Ovary (tissue), 9 donors: ENCODE results near the gene MEMO1. TPM values are rescaled to one million over a fixed set of nuclear protein-coding genes. Genes with fewer than 3 reads are reported as not detected.
"Not testable (repeated sequence)": the region's sequence is repeated elsewhere in the genome, so short reads cannot be mapped to it uniquely, and the experiment has no call there.

Experiments used
- DNase-seq, 5 donors: peaks; one replicate each; pipeline ENCODE4 v3.0.0-alpha.2; 2019 to 2020
- H3K27ac ChIP-seq, 2 donors: fragments of 200-600 bp; one replicate each; pipeline versions ENCODE4 v1.5.1 to v1.8.0; 2019 to 2022
- H3K27me3 ChIP-seq: fragments of 200-600 bp; one replicate; pipeline ENCODE4 v1.8.0; 2022
- H3K36me3 ChIP-seq: fragments of 200-600 bp; sonication (generic); one replicate; pipeline ENCODE4 v1.5.1; 2019
- H3K4me1 ChIP-seq: one replicate; pipeline ENCODE4 v1.8.1; 2013; ENCODE audit warnings: mild to moderate bottlenecking, moderate library complexity; ENCODE audit not compliant: insufficient read depth
- H3K4me3 ChIP-seq: fragments of 200-600 bp; sonication (generic); one replicate; pipeline ENCODE4 v1.5.1; 2017
- H3K9me3 ChIP-seq, 2 donors: fragments of 200-600 bp in 1 of 2; sonication (generic) in 1 of 2; one replicate each; pipeline versions ENCODE4 v1.5.1 to v1.8.1; 2013 to 2019; ENCODE audit warnings: mild to moderate bottlenecking in 1 of 2, moderate library complexity in 1 of 2
- EP300 ChIP-seq: sonication (generic); formaldehyde crosslinking; IDR thresholded peaks from one replicate; pipeline ENCODE4 v1.6.1; 2017; ENCODE audit warnings: antibody characterized with exemption
- POLR2A ChIP-seq: fragments of 450-650 bp; IDR thresholded peaks from one replicate; pipeline ENCODE4 v1.6.1; 2017; ENCODE audit warnings: antibody characterized with exemption, mild to moderate bottlenecking, moderate library complexity
- WGBS, 3 donors: extraction: QIAGEN DNeasy Blood & Tissue Kit in 1 of 3; methylation state at CpG; one replicate each; pipeline versions ENCODE4 v1.1.5 to v1.1.7; 2013 to 2017; 5-methylcytosine and 5-hydroxymethylcytosine counted together
- intact Hi-C, 4 donors: fragments of 100-400 bp; cut with DNase I; formaldehyde crosslinking; loops; one replicate each; pipeline versions ENCODE4 v1.11.0 to v1.15.1; 2022 to 2023
- polyA plus RNA-seq, 2 donors: library from polyadenylated mRNA; stranded (reverse); fragments of 200-250 nt in 1 of 2; fragments of 350-450 nt in 1 of 2; fragmentation: Illumina TruSeq in 1 of 2; extraction: RNeasy Lipid Tissue Mini Kit (QIAGEN cat#74804) in 1 of 2; gene quantifications; one replicate each; pipeline ENCODE4 v1.2.3, GENCODE V29; 2013 to 2014
- total RNA-seq, 7 donors: library from RNA; depleted of rRNA in 2 of 7; stranded (reverse); fragments of >200 nt in 2 of 7; fragmentation: NEBNext Ultra II Directional in 3 of 7; extraction: Animal tissue kit (Norgen Biotek cat#: 25700) in 3 of 7; gene quantifications; one replicate each; pipeline versions ENCODE4 v1.1.0 to v1.2.4, GENCODE V29; 2016 to 2023
- TF ChIP-seq, protein P1 (sequence below), 3 donors: fragments of 450-650 bp in 2 of 3; fragments of 200-600 bp in 1 of 3; IDR thresholded peaks; one replicate each; pipeline versions ENCODE4 v1.5.1 to v1.8.0; 2016 to 2022; ENCODE audit warnings: antibody characterized with exemption in 3 of 3, mild to moderate bottlenecking in 1 of 3
- donor health status: DM: no; HTN: no; CAD: no; lungs with moderate emphysema.
- donor health status: DM: no; HTN: no; CAD: no.
- donor health status: Bipolar disorder and iron deficiency.
- donor health status: DM: yes; HTN: yes; CAD: no.
- donor health status: DM: no; HTN: no; CAD: no.
- donor health status: DM: yes; HTN: yes; CAD: no.

Gene MEMO1
- total and polyA plus RNA-seq, 9 donors = 19.0 to 41.3 (median 28.9) TPM

DNA sequence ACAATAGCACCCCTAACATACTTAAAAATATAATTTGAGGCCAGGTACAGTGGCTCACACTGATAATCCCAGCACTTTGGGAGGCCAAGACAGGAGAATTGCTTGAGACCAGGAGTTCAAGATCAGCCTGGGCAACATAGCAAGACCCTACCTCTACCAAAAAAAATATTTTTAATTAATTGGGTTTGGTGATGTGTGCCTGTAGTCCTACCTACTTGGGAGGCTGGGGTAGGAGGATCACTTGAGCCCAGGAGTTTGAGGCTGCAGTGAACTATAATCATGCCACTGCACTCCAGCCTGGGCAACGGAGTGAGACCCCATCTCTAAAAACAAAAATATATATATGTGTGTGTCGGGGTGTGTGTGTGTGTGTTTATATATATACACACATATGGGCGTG lies 91.3 kb downstream of the MEMO1 start:
- no peaks in the 10 kb centered on the region for H3K27me3 ChIP-seq
- TF ChIP-seq POLR2A = no peak
- TF ChIP-seq, protein P1, sequence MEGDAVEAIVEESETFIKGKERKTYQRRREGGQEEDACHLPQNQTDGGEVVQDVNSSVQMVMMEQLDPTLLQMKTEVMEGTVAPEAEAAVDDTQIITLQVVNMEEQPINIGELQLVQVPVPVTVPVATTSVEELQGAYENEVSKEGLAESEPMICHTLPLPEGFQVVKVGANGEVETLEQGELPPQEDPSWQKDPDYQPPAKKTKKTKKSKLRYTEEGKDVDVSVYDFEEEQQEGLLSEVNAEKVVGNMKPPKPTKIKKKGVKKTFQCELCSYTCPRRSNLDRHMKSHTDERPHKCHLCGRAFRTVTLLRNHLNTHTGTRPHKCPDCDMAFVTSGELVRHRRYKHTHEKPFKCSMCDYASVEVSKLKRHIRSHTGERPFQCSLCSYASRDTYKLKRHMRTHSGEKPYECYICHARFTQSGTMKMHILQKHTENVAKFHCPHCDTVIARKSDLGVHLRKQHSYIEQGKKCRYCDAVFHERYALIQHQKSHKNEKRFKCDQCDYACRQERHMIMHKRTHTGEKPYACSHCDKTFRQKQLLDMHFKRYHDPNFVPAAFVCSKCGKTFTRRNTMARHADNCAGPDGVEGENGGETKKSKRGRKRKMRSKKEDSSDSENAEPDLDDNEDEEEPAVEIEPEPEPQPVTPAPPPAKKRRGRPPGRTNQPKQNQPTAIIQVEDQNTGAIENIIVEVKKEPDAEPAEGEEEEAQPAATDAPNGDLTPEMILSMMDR (IDR thresholded peaks at IDR 0.05) = no peak
- TF ChIP-seq EP300 = no peak
- no peak overlapping the region for H3K27ac ChIP-seq
- DNase-seq = no peak
- intact Hi-C loops = no loop called here
- WGBS, 3 donors = 95 to 98% (median 96%) methylated on average over 3 of the region's 3 CpGs
- H3K36me3 ChIP-seq = no peaks in the 10 kb centered on the region
- no peaks in the 10 kb centered on the region for H3K9me3 ChIP-seq
- no peak overlapping the region for H3K4me3 ChIP-seq
- H3K4me1 ChIP-seq = no peaks in the 10 kb centered on the region

DNA sequence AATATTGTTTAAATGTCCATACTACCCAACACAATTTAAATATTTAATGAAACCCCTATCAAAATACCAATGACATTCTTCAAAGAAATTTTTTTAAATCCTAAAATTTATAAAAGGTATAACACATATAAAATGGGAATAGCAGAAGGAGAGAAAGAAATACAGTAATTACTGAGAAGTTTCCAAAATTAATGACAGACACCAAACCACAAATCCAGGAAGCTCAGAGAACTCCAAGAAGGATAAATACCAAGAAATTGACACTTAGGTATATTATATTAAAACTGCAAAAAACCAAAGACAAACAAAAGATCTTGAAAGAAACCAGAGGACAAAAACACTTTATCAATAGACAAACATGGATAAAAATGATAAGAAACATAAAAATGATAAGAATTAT lies 101.1 kb downstream of the MEMO1 start:
- intact Hi-C loops = no loop called here
- no peaks in the 10 kb centered on the region for H3K27me3 ChIP-seq
- H3K36me3 ChIP-seq = no peaks in the 10 kb centered on the region
- no peaks in the 10 kb centered on the region for H3K9me3 ChIP-seq
- no peaks in the 10 kb centered on the region for H3K4me1 ChIP-seq
- DNase-seq = no peak
- no peak overlapping the region for H3K4me3 ChIP-seq
- H3K27ac ChIP-seq = no peak overlapping the region
- TF ChIP-seq EP300 = no peak
- no peak for TF ChIP-seq POLR2A
- TF ChIP-seq, protein P1 (IDR thresholded peaks at IDR 0.05) = no peak

DNA sequence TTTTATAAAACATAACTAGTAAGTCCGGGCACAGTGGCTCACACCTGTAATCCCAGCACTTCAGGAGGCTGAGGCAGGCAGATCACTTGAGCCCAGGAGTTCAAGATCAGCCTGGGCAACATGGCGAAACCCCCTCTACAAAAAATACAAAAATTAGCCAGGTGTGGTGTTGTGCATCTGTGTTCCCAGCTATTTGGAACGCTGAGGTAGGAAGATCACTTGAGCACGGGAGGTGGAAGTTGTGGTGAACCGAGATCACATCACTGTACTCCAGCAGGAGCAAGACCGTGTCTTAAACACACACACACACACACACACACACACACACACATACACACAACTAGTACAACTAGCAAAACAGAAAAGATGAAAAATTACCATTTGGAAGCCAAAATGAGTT lies 103.3 kb downstream of the MEMO1 start:
- DNase-seq, H3K36me3 ChIP-seq, intact Hi-C loops, H3K27ac ChIP-seq, H3K4me1 ChIP-seq, H3K27me3 ChIP-seq, H3K4me3 ChIP-seq, H3K9me3 ChIP-seq: not testable (repeated sequence)
- WGBS, 3 donors = 85 to 89% (median 85%) methylated on average over 6 of the region's 6 CpGs

DNA sequence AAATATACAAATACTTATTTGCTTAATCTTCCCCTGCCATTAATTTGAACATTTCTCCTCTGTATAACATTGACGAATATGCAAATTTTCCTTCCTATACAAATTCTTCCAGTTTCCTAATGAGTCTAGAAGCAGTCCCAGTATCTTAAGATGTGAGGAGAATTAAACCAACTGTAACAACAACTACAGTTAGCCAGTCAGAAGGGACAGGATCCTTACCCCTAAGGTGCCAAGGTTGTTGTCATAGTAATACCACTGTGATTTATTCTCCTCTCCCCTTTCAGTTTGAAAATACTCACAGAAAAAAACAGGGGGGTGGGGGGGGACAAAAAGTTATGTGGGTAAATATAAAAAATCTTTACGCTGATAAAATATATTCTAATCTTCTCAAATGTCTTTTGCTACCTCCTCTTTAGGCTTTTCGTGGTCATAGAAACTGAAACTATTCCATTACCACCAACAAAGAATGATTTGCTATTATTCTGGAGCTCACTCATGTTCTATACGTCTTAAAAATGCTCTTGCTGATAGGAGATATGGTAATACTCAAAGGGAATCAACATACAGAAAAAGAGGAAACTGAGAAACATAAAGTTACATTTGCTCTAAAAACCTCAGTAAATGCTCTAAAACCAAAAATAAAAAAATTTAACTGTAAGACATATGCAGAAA lies 107.6 kb downstream of the MEMO1 start:
- Histone ChIP-seq H3K27ac (no peak overlapping the region), H3K36me3 (no peaks in the 10 kb centered on the region), H3K4me1 (no peaks in the 10 kb centered on the region), H3K9me3 (no peaks in the 10 kb centered on the region), H3K4me3 (no peak overlapping the region), H3K27me3 (no peaks in the 10 kb centered on the region)
- TF ChIP-seq POLR2A (no peak), EP300 (no peak)
- TF ChIP-seq, protein P1 (IDR thresholded peaks at IDR 0.05) = no peak
- intact Hi-C loops = no loop called here
- no peak for DNase-seq
- WGBS, 3 donors = 69 to 77% (median 74%) methylated on average over 4 of the region's 4 CpGs

DNA sequence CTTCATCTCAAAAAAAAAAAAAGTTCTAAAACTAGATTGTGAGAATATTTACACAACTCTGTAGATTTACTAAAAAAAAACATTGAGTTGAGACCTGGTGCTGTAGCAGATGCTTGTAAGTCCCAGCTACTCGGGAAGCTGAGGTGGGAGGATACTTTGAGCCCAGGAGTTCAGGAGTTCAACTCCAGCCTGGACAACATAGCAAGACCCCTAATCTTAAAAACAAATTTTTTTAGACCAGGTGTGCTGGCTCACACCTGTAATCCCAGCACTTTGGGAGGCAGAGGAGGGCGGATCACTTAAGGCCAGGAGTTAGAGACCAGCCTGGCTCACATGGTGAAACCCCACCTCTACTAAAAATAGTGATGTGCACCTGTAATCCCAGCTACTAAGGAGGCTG lies 108.9 kb downstream of the MEMO1 start:
- 88 to 92% (median 92%) methylated on average over 2 of the region's 2 CpGs for WGBS, 3 donors
- H3K36me3 ChIP-seq = no peaks in the 10 kb centered on the region
- TF ChIP-seq, protein P1 (IDR thresholded peaks at IDR 0.05) = no peak
- TF ChIP-seq EP300 (no peak), POLR2A (no peak)

DNA sequence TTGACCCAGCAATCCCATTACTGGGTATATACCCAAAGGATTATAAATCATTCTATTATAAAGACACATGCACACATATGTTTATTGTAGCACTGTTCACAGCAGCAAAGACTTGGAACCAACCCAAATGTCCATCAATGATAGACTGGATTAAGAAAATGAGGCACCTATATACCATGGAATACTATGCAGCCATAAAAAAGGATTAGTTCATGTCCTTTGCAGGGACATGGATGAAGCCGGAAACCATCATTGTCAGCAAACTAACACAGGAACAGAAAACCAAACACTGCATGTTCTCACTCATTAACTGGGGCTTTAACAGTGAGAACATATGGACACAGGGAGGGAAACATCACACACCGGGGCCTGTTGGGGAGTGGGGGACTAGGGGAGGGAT lies 110.7 kb downstream of the MEMO1 start:
- H3K4me1 ChIP-seq, H3K27me3 ChIP-seq, DNase-seq, H3K9me3 ChIP-seq, intact Hi-C loops, H3K4me3 ChIP-seq, H3K36me3 ChIP-seq, H3K27ac ChIP-seq: not testable (repeated sequence)
- 96 to 97% (median 96%) methylated on average over 2 of the region's 2 CpGs for WGBS, 3 donors

More for the DNA sequence above, 108.9 kb downstream of the MEMO1 start:
- Histone ChIP-seq H3K9me3 (no peaks in the 10 kb centered on the region), H3K27ac (no peak overlapping the region), H3K4me3 (no peak overlapping the region), H3K4me1 (no peaks in the 10 kb centered on the region), H3K27me3 (no peaks in the 10 kb centered on the region)
- no peak for DNase-seq
- intact Hi-C loops = no loop called here

DNA sequence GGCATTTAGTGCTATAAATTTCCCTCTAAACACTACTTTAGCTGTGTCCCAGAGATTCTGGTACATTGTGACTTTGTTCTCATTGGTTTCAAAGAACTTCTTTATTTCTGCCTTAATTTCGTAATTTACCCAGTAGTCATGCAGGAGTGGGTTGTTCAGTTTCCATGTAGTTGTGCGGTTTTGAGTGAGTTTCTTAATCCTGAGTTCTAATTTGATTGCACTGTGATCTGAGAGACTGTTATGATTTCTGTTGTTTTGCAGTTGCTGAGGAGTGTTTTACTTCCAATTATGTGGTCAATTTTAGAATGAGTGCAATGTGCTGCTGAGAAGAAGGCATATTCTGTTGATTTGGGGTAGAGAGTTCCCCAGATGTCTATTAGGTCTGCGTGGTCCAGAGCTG lies 112.5 kb downstream of the MEMO1 start:
- intact Hi-C loops = not testable (repeated sequence)
- WGBS, 3 donors = 92 to 99% (median 98%) methylated on average over 3 of the region's 3 CpGs

DNA sequence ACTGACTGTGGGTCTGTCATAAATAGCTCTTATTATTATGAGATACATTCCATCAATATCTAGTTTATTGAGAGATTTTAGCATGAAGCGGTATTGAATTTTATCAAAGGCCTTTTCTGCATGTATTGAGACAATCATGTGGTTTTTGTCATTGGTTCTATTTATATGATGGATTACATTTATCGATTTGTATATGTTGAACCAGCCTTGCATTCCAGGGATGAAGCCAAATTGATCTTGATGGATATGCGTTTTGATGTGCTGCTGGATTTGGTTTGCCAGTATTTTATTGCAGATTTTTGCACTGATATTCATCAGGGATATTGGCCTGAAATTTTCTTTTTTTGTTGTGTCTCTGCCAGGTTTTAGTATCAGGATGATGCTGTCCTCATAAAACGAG lies 113.5 kb downstream of the MEMO1 start:
- 96 to 98% (median 97%) methylated on average over 4 of the region's 4 CpGs for WGBS, 3 donors
- intact Hi-C loops, H3K4me3 ChIP-seq, H3K4me1 ChIP-seq, H3K27me3 ChIP-seq, H3K36me3 ChIP-seq, DNase-seq, H3K9me3 ChIP-seq, H3K27ac ChIP-seq: not testable (repeated sequence)

More for the DNA sequence above, 112.5 kb downstream of the MEMO1 start:
- H3K9me3 ChIP-seq, H3K27me3 ChIP-seq, DNase-seq, H3K4me3 ChIP-seq, H3K4me1 ChIP-seq, H3K36me3 ChIP-seq, H3K27ac ChIP-seq: not testable (repeated sequence)
